A673 (cell line): ENCODE results near the gene CASP9.

ENCODE experiments used
- CTCF ChIP-seq: fragments of 300-800, 200-600 bp; sonication (generic); conservative IDR thresholded peaks from 2 replicates; pipeline ENCODE4 v1.5.1; 2017; ENCODE audit warnings: low read depth, mild to moderate bottlenecking, antibody characterized with exemption, low read length, moderate library complexity, mixed read lengths
- EZH2 ChIP-seq: fragments of 200-600 bp; sonication (generic); IDR thresholded peaks from 2 replicates; pipeline ENCODE4 v1.6.1; 2017; ENCODE audit warnings: borderline replicate concordance, low read depth, mild to moderate bottlenecking, mixed read lengths, antibody characterized with exemption, low read length; ENCODE audit not compliant: poor library complexity, severe bottlenecking

GRCh38 chr1:15550573-15550972 is 26.6 kb upstream of the CASP9 start:
- no peak for TF ChIP-seq CTCF
- TF ChIP-seq EZH2: no peak
